HT1080 (cell line): ENCODE measurements around the gene RFPL3. TPM values are rescaled to one million over a fixed set of nuclear protein-coding genes. Genes with fewer than 3 reads are reported as not detected.
"Not testable (repeated sequence)": the region's sequence is repeated elsewhere in the genome, so short reads cannot be mapped to it uniquely, and the experiment has no call there.

ENCODE experiments used
- DNase-seq: peaks from one replicate; pipeline ENCODE4 v3.0.0-alpha.2; 2015; ENCODE audit warnings: low read depth
- polyA plus RNA-seq, 2 experiments: library from polyadenylated mRNA; depleted of rRNA; stranded (reverse); fragments of >200 nt; gene quantifications; 2 replicates each; pipeline ENCODE4 v1.2.3, GENCODE V29; 2015
- total RNA-seq: library from RNA; depleted of rRNA; stranded (reverse); fragments of >200 nt; shearing (Covaris generic); gene quantifications from 2 replicates; pipeline ENCODE4 v1.2.3, GENCODE V29; 2014; rRNA removed

Gene RFPL3
- total RNA-seq = not detected in 2 replicates
- not detected in 2 replicates for polyA plus RNA-seq (2015; cell fraction: cytosol; rRNA removed)
- not detected in 2 replicates for polyA plus RNA-seq (2015; cell fraction: nucleus; rRNA removed)

- not testable (repeated sequence) for DNase-seq
Measured at GRCh38 chr22:32357567-32357966, at the start of gene RFPL3. TSS of gene RFPL3 (plus strand) at chr22:32357867. CDS start at chr22:32358072, 205 bp downstream.

GRCh38 chr22:32308191-32308590 lies 49.5 kb upstream of the RFPL3 start:
- DNase-seq = no peak

- no peak for DNase-seq
Measured at GRCh38 chr22:32308934-32309333, 48.7 kb upstream of the RFPL3 start.

- no peak for DNase-seq
Measured at GRCh38 chr22:32309585-32310251, 47.9 kb upstream of the RFPL3 start.

- DNase-seq = no peak
Measured at GRCh38 chr22:32310777-32311176, 46.9 kb upstream of the RFPL3 start.

- no peak for DNase-seq
Measured at GRCh38 chr22:32311551-32312071, 46.1 kb upstream of the RFPL3 start.

- DNase-seq = no peak
Measured at GRCh38 chr22:32312748-32313147, 44.9 kb upstream of the RFPL3 start.

- DNase-seq = no peak
Measured at GRCh38 chr22:32313532-32313931, 44.1 kb upstream of the RFPL3 start.

GRCh38 chr22:32317524-32317923 lies 40.1 kb upstream of the RFPL3 start:
- DNase-seq = no peak

- no peak for DNase-seq
Measured at GRCh38 chr22:32318361-32318760, 39.3 kb upstream of the RFPL3 start.

GRCh38 chr22:32319861-32320406 lies 37.7 kb upstream of the RFPL3 start:
- DNase-seq = no peak

GRCh38 chr22:32322986-32323385 lies 34.7 kb upstream of the RFPL3 start:
- DNase-seq = no peak

- DNase-seq = no peak
Measured at GRCh38 chr22:32323513-32324164, 34.0 kb upstream of the RFPL3 start.

- no peak for DNase-seq
Measured at GRCh38 chr22:32324505-32325415, 32.9 kb upstream of the RFPL3 start.

- no peak for DNase-seq
Measured at GRCh38 chr22:32325416-32325801, 32.3 kb upstream of the RFPL3 start.

GRCh38 chr22:32325811-32326237 lies 31.8 kb upstream of the RFPL3 start:
- DNase-seq = no peak

- no peak for DNase-seq
Measured at GRCh38 chr22:32326647-32327046, 31.0 kb upstream of the RFPL3 start.

- no peak for DNase-seq
Measured at GRCh38 chr22:32327066-32327465, 30.6 kb upstream of the RFPL3 start.

- no peak for DNase-seq
Measured at GRCh38 chr22:32327596-32328171, 30.0 kb upstream of the RFPL3 start.

- DNase-seq = no peak
Measured at GRCh38 chr22:32328306-32329201, 29.1 kb upstream of the RFPL3 start.
